A549 (cell line): ENCODE data around the gene KPNA5.
"Not testable (repeated sequence)": the region's sequence is repeated elsewhere in the genome, so short reads cannot be mapped to it uniquely, and the experiment has no call there.

ENCODE experiments used
- BHLHE40 ChIP-seq: IDR thresholded peaks from 2 replicates; pipeline ENCODE4 v1.6.1; 2012; ENCODE audit warnings: low read depth, low read length, inconsistent platforms
- CEBPB ChIP-seq, 2 experiments: fragments of >200 bp in 1 of 2; sonication (Bioruptor Twin) in 1 of 2; formaldehyde crosslinking in 1 of 2; IDR thresholded peaks; 2 replicates each; pipeline ENCODE4 v1.6.1; 2012 to 2016
- CHD4 ChIP-seq: fragments of 200-600 bp; sonication (generic); IDR thresholded peaks from 2 replicates; pipeline ENCODE4 v1.6.1; 2016; ENCODE audit warnings: antibody characterized with exemption, mild to moderate bottlenecking, borderline replicate concordance
- CTCF ChIP-seq: fragments of >200 bp; sonication (Bioruptor Twin); formaldehyde crosslinking; IDR thresholded peaks from 3 replicates; pipeline ENCODE4 v1.5.1; 2016
- EHMT2 ChIP-seq: fragments of 200-600 bp; sonication (generic); IDR thresholded peaks from 2 replicates; pipeline ENCODE4 v1.6.1; 2016; ENCODE audit warnings: antibody characterized with exemption, low read depth, mild to moderate bottlenecking, moderate library complexity
- HMGXB4 ChIP-seq: fragments of 250-450 bp; sonication (Bioruptor Pico); IDR thresholded peaks from 2 replicates; pipeline ENCODE4 v1.5.0; 2021; ENCODE audit warnings: mild to moderate bottlenecking, moderate library complexity, borderline replicate concordance
- HOXA7 ChIP-seq: fragments of 250-450 bp; sonication (Bioruptor Pico); IDR thresholded peaks from 2 replicates; pipeline ENCODE4 v1.5.0; 2020; ENCODE audit warnings: mild to moderate bottlenecking, moderate library complexity
- PBX3 ChIP-seq: IDR thresholded peaks from 2 replicates; pipeline ENCODE4 v1.6.1; 2012
- PHF8 ChIP-seq: fragments of 200-600 bp; sonication (generic); IDR thresholded peaks from 2 replicates; pipeline ENCODE4 v1.6.1; 2016; ENCODE audit warnings: low read depth, mild to moderate bottlenecking, antibody characterized with exemption, moderate library complexity, borderline replicate concordance
- POLR2A ChIP-seq: IDR thresholded peaks from 2 replicates; pipeline ENCODE4 v1.6.1; 2012; ENCODE audit warnings: mild to moderate bottlenecking, low read length
- REST ChIP-seq: fragments of 200-600 bp; sonication (generic); IDR thresholded peaks from 2 replicates; pipeline ENCODE4 v1.6.1; 2016; ENCODE audit warnings: antibody characterized with exemption, mild to moderate bottlenecking, moderate library complexity
- RNF2 ChIP-seq: fragments of 200-600 bp; sonication (generic); IDR thresholded peaks from 2 replicates; pipeline ENCODE4 v1.6.1; 2016; ENCODE audit warnings: low read depth, mild to moderate bottlenecking, antibody characterized with exemption, moderate library complexity, borderline replicate concordance
- USF2 ChIP-seq: fragments of 450-650 bp; IDR thresholded peaks from 2 replicates; pipeline ENCODE4 v1.6.1; 2014; ENCODE audit warnings: antibody characterized with exemption

- TF ChIP-seq CTCF; PBX3; USF2; CHD4; BHLHE40; CEBPB (IDR thresholded peaks at IDR 0.05); EHMT2; POLR2A; RNF2; PHF8; HMGXB4; REST; HOXA7: not testable (repeated sequence)
Observed at GRCh38 chr6:116693275-116693674, 12.3 kb downstream of the KPNA5 start.
